Omental fat pad (tissue), 4 donors: Measurements from ENCODE around the gene FDPS. TPM values are rescaled to one million over a fixed set of nuclear protein-coding genes. Genes with fewer than 3 reads are reported as not detected.

ENCODE experiments used
- ATAC-seq: fragments of 150-250 bp; one replicate; pipeline ENCODE4 v1.9.1; 2016; ENCODE audit warnings: mild to moderate bottlenecking, moderate library complexity; ENCODE audit not compliant: low FRiP score
- DNase-seq: peaks from one replicate; pipeline ENCODE4 v3.0.0-alpha.2; 2019; ENCODE audit warnings: low spot score
- total RNA-seq, 4 donors: library from RNA; depleted of rRNA; stranded (reverse); fragments of >200 nt; gene quantifications; one replicate each; pipeline ENCODE4 v1.1.0, GENCODE V29; 2016
- TF ChIP-seq, protein P1 (sequence below), 3 donors: fragments of 450-650 bp; IDR thresholded peaks; one replicate each; pipeline ENCODE4 v1.5.1; 2016 to 2017; ENCODE audit warnings: antibody characterized with exemption in 3 of 3, mild to moderate bottlenecking in 3 of 3, moderate library complexity in 2 of 3

FDPS gene
- 100 to 1,000 TPM in 1 of 4 donors, 10 to 100 TPM in 3; 73.9 to 151 (median 87.7) TPM for total RNA-seq

DNA sequence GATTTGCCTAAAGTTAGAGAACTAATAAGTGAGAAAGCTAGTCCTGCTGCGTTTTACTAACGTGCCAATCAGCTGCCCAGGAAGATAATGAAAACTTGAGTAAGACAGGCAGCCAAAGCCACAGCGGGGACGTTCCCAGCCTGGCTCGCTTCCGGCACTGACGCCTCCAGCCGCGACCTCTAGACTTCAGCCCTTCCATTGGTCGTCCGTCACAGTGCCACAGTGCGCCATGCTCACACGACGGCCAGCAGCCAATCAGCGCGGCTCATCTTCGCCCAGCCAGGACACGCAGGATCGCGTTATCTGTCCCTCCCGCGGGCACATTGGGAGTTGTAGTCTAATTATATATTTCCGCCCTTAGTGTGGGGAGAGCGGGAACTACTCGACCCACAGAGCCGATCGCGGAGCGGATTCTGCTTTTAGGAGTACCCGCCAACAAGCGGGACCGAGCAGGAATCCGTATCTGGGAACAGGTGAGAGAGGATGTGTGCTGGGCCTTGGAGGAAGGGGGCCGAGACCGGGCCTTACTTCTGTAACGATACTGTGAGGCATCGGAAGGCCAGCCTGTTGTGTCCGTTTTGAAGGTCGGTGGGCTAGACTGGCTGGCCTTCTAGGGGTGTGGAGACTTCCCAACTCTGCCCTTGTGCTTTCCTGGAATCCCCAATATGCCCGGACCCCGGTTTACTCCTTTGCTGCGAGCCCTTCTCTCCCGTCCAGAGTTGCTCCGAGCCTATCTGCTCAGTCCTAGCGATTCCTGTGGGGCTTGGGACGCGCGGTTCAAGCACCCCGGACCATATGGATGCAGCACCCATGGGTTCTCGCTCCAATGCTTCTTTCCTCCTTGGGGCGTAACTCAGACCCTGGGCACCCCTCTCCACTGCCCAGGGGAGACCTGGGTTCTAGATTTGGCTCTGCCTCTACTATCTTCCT is at the start of gene FDPS:
Gene FDPS (plus strand): TSS at position 374 of the 930 bp plus-strand sequence. CDS start 924 bp downstream, outside the sequence.
- TF ChIP-seq, protein P1, sequence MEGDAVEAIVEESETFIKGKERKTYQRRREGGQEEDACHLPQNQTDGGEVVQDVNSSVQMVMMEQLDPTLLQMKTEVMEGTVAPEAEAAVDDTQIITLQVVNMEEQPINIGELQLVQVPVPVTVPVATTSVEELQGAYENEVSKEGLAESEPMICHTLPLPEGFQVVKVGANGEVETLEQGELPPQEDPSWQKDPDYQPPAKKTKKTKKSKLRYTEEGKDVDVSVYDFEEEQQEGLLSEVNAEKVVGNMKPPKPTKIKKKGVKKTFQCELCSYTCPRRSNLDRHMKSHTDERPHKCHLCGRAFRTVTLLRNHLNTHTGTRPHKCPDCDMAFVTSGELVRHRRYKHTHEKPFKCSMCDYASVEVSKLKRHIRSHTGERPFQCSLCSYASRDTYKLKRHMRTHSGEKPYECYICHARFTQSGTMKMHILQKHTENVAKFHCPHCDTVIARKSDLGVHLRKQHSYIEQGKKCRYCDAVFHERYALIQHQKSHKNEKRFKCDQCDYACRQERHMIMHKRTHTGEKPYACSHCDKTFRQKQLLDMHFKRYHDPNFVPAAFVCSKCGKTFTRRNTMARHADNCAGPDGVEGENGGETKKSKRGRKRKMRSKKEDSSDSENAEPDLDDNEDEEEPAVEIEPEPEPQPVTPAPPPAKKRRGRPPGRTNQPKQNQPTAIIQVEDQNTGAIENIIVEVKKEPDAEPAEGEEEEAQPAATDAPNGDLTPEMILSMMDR (IDR thresholded peaks at IDR 0.05) = no peak
- ATAC-seq = peak; percentile 99
- DNase-seq = peak; percentile 91

DNA sequence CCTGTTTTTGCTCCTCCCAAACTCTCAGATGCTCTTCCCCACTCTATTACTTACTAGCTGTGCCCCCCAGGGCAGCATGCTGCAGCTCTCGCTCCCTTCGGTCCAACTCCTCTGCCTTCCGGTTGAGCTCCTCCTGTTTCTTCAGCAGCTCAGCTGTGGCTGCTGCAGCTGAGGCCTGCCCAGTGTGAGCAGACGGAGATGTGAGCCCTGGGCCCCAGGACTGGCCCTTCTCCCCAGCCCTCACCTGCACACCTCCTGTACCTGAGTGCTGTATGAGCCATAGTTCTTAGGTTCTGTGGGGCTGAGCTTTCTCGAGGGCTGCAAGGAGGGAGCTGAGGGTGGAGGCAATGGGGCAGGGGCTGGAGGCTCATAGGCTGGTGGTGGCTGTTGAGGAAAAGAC is 48.4 kb upstream of the FDPS start:
- no peak for ATAC-seq
- DNase-seq = no peak
- TF ChIP-seq, protein P1 (IDR thresholded peaks at IDR 0.05) = no peak

DNA sequence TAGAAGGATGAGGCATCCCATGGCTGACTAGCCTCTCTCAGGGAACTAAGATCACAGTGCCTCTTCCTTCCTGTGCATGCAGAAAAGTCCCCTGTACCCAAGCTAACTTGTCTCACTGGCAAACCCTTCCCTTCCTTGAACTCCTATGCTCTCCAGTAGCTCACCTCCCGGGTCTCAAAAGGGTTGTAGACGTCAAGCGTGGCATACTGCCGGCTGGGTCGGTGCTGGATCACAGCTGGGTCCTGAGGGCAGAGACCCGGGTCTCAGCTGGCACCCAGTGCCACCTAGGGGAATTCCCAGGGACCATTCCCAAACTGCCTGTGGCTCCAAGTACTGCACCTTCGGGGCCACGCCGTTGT is 47.2 kb upstream of the FDPS start:
- DNase-seq = no peak
- no peak for ATAC-seq
- TF ChIP-seq, protein P1 (IDR thresholded peaks at IDR 0.05) = no peak

DNA sequence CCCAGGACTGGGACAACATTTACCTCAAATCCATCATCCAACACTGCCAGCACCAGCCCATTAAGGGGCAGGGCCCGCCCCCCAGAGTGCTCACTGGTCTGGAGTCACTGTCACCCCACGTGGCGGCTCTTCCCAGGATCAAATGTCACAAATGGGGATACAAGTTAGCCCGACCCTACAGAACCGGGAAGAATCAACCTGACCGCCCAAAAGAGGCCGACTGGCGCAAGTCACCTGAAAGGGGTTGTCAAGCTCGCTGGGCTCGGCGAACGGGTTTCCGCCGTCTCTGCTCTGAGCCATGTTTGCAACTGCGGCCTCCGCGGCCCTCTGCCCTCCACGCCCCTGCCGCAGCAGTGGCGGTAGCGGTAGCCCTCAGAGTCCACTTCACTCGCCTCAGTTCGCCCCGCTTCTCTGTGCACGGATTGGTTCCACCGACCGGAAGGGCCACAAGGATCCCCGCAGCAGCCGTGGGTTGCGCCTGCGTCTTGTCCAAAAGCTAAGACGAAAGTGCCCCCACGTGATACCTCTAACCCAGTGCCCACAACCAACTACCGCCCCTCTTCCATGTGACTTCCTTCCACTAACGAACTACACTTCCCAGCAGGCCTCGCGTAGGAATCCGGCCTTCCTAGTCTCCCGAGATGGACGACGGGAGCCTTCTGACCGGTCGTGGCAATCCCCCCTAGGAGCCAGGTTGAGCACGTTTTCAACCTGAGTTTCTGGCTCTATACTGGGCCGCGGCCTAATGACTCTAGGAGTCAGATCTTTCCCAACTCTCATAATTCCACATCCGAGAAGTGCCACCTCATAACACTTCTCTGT is 46.6 kb upstream of the FDPS start, which contains the start of gene SCAMP3:
Gene SCAMP3 (minus strand): TSS at position 509 of the 822 bp plus-strand sequence. CDS start 209 bp downstream, at position 300.
- TF ChIP-seq, protein P1 (IDR thresholded peaks at IDR 0.05) = no peak
- DNase-seq (peak; percentile 86), ATAC-seq (peak; percentile 98)

DNA sequence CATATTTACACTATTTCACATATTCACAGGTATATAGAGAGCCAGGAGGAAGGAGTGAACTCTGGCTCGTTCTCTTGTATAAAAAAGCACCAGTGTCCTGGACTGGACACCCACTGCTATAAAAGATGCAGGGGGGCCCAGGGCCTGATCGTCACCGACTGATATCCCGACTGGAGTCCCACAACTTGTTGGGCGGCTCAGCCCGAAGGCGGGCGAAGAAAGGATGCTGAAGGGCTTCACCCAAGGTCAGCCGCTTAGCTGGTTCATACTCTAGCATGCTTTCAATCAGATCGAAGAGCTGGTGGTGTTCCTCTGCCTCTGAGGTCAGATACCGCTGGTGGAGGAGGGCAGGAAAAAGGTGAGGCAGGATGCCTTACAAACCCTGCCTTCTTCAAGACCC is 45.6 kb upstream of the FDPS start:
- DNase-seq (no peak), ATAC-seq (no peak)
- TF ChIP-seq, protein P1 (IDR thresholded peaks at IDR 0.05) = no peak

DNA sequence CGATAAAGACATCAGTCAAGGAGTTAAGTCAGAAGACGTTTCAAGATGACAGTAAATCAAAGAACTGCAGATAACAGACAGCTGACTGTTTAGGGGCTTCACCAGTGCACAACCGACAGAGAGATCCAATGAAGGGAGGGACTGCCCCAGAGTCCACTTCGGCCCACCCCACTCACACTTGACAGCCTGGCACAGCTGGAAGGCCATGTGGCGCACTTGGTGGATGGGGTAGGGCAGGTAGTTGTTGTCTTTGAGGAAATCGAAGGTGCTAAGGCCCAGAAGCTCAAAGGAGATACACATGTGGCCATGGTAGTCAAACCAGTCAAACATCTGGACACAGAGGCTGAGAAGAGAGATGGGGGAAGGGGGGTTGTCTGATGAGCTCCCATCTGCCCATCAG is 42.1 kb upstream of the FDPS start:
- DNase-seq (no peak), ATAC-seq (no peak)
- TF ChIP-seq, protein P1 (IDR thresholded peaks at IDR 0.05) = no peak
